Astrocyte (in vitro differentiated cells and primary cell): Measurements from ENCODE around the gene C9orf50. TPM values are rescaled to one million over a fixed set of nuclear protein-coding genes. Genes with fewer than 3 reads are reported as not detected.

Experiments
- DNase-seq: peaks from one replicate; pipeline ENCODE4 v3.0.0-alpha.2; 2010; ENCODE audit warnings: low read depth
- FAIRE-seq: peaks from 2 replicates; lab custom pipeline; 2011; peaks lifted over from hg19 to GRCh38; lab: Jason Lieb, UNC
- H2AFZ ChIP-seq: 2 replicates; pipeline ENCODE4 v1.6.0; 2012; ENCODE audit warnings: low read depth, low read length, inconsistent platforms
- H3K27ac ChIP-seq: 2 replicates; pipeline ENCODE4 v1.5.1; 2011; ENCODE audit warnings: low read depth, low read length, inconsistent platforms
- H3K27me3 ChIP-seq: 2 replicates; pipeline ENCODE4 v1.6.0; 2011; ENCODE audit warnings: low read length, inconsistent platforms; ENCODE audit not compliant: insufficient read depth
- H3K36me3 ChIP-seq: 2 replicates; pipeline ENCODE4 v1.5.1; 2011; ENCODE audit warnings: low read length, inconsistent platforms; ENCODE audit not compliant: insufficient read depth
- H3K4me1 ChIP-seq: 2 replicates; pipeline ENCODE4 v1.5.1; 2011; ENCODE audit warnings: low read length, inconsistent platforms; ENCODE audit not compliant: insufficient read depth
- H3K4me2 ChIP-seq: 2 replicates; pipeline ENCODE4 v1.6.0; 2012; ENCODE audit warnings: low read length, inconsistent platforms
- H3K4me3 ChIP-seq: 2 replicates; pipeline ENCODE4 v1.5.1; 2011; ENCODE audit warnings: low read depth, mild to moderate bottlenecking, low read length, inconsistent platforms; ENCODE audit not compliant: insufficient read depth
- H3K79me2 ChIP-seq: 2 replicates; pipeline ENCODE4 v1.6.0; 2012; ENCODE audit warnings: mild to moderate bottlenecking, low read length, inconsistent platforms; ENCODE audit not compliant: insufficient read depth
- H3K9ac ChIP-seq: 2 replicates; pipeline ENCODE4 v1.6.0; 2012; ENCODE audit warnings: mild to moderate bottlenecking, low read length, inconsistent platforms
- H3K9me3 ChIP-seq: 2 replicates; pipeline ENCODE4 v1.5.1; 2012; ENCODE audit warnings: low read depth, mild to moderate bottlenecking, low read length, inconsistent platforms; ENCODE audit not compliant: insufficient read depth
- H4K20me1 ChIP-seq: 2 replicates; pipeline ENCODE4 v1.6.0; 2012; ENCODE audit warnings: low read length, inconsistent platforms; ENCODE audit not compliant: insufficient read depth
- H3K27ac Mint-ChIP-seq: one replicate; pipeline ENCODE4 v1.8.0; 2021; ENCODE audit warnings: mild to moderate bottlenecking, mixed read lengths; ENCODE audit not compliant: unreplicated experiment
- H3K27me3 Mint-ChIP-seq: one replicate; pipeline ENCODE4 v1.8.0; 2021; ENCODE audit warnings: low read depth, mixed read lengths; ENCODE audit not compliant: unreplicated experiment
- H3K36me3 Mint-ChIP-seq: one replicate; pipeline ENCODE4 v1.8.0; 2021; ENCODE audit warnings: low read depth, mixed read lengths; ENCODE audit not compliant: unreplicated experiment
- H3K4me1 Mint-ChIP-seq: one replicate; pipeline ENCODE4 v1.8.0; 2021; ENCODE audit warnings: low read depth, mixed read lengths; ENCODE audit not compliant: unreplicated experiment
- H3K4me3 Mint-ChIP-seq: one replicate; pipeline ENCODE4 v1.8.0; 2021; ENCODE audit warnings: mild to moderate bottlenecking, moderate library complexity, mixed read lengths; ENCODE audit not compliant: unreplicated experiment
- H3K9me3 Mint-ChIP-seq: one replicate; pipeline ENCODE4 v1.8.0; 2021; ENCODE audit warnings: mild to moderate bottlenecking, mixed read lengths; ENCODE audit not compliant: unreplicated experiment
- CTCF ChIP-seq: IDR thresholded peaks from 2 replicates; pipeline ENCODE4 v1.5.1; 2011; ENCODE audit warnings: low read depth, mild to moderate bottlenecking, inconsistent platforms, low read length, moderate library complexity; ENCODE audit not compliant: insufficient read depth
- EZH2 ChIP-seq: IDR thresholded peaks from 2 replicates; pipeline ENCODE4 v1.6.1; 2012; ENCODE audit warnings: mild to moderate bottlenecking, low read length, inconsistent platforms; ENCODE audit not compliant: insufficient read depth
- total RNA-seq: library from RNA; stranded (reverse); gene quantifications from 2 replicates; pipeline ENCODE4 v1.2.1, GENCODE V29; 2021

C9orf50 gene
- total RNA-seq, 1 donor from 2014 or later = 0.41 TPM

DNA sequence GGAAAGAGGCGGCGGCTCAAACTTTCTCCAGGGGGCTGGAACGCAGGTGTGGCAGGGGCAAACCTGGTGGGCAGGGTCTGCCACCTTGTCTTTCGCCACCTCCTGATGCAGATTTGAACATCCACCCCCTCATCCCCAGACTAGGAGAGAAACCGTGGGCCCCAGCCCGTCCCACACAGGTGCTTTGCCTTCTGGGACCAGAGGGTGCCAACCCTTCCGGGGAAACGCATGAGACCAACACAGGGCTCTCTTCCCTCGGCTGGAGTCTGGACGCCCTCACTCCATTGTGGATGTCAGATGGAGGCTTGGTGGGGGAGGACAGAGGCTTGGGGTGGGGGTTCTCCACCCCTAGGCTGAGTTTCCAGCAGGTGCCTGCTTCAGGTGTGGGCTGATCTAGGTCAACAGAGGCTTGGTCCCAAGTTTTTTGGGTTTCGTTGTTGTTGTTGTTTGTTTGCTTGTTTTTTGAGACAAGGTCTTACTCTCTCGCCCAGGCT lies 9.5 kb downstream of the C9orf50 start:
- Histone ChIP-seq H2AFZ (peak overlapping the region; percentile 77), H3K9ac (peak overlapping the region; percentile 86), H3K4me3 (peak overlapping the region; percentile 59), H3K79me2 (no peaks in the 10 kb centered on the region), H3K9me3 (no peaks in the 10 kb centered on the region), H4K20me1 (no peaks in the 10 kb centered on the region), H3K4me1 (peaks cover 21% of the 10 kb centered on the region), H3K4me2 (peak overlapping the region; percentile 98), H3K27ac (no peak overlapping the region), H3K36me3 (no peaks in the 10 kb centered on the region), H3K27me3 (no peaks in the 10 kb centered on the region)
- Mint-ChIP-seq H3K4me3 (no peak overlapping the region), H3K36me3 (no peaks in the 10 kb centered on the region), H3K4me1 (peaks cover 12% of the 10 kb centered on the region), H3K27me3 (no peaks in the 10 kb centered on the region), H3K27ac (no peak overlapping the region), H3K9me3 (peaks cover 2% of the 10 kb centered on the region)
- DNase-seq (no peak), FAIRE-seq (no peak)
- TF ChIP-seq EZH2 = no peak
- TF ChIP-seq CTCF = no peak

GRCh38 chr9:129610473-129611306 lies 10.2 kb downstream of the C9orf50 start:
- Histone ChIP-seq H3K36me3 (no peaks in the 10 kb centered on the region), H3K9me3 (no peaks in the 10 kb centered on the region), H3K79me2 (no peaks in the 10 kb centered on the region), H3K4me2 (peak overlapping the region; percentile 98), H3K27ac (peak overlapping the region; percentile 64), H2AFZ (peak overlapping the region; percentile 77), H4K20me1 (no peaks in the 10 kb centered on the region), H3K4me1 (peaks cover 21% of the 10 kb centered on the region), H3K4me3 (peak overlapping the region; percentile 59), H3K9ac (peak overlapping the region; percentile 86), H3K27me3 (no peaks in the 10 kb centered on the region)
- Mint-ChIP-seq H3K9me3 (peaks cover 2% of the 10 kb centered on the region), H3K36me3 (no peaks in the 10 kb centered on the region), H3K4me3 (peak overlapping the region; percentile 83), H3K27ac (peak overlapping the region; percentile 86), H3K4me1 (peaks cover 12% of the 10 kb centered on the region), H3K27me3 (no peaks in the 10 kb centered on the region)
- peak; percentile 22 for DNase-seq
- FAIRE-seq = no peak
- no peak for TF ChIP-seq EZH2
- TF ChIP-seq CTCF = peak; percentile 62

- Histone ChIP-seq H3K79me2 (no peaks in the 10 kb centered on the region), H3K36me3 (no peaks in the 10 kb centered on the region), H3K4me3 (peak overlapping the region; percentile 59), H3K9ac (peak overlapping the region; percentile 86), H4K20me1 (no peaks in the 10 kb centered on the region), H3K9me3 (no peaks in the 10 kb centered on the region), H3K4me2 (peak overlapping the region; percentile 98), H3K27ac (peak overlapping the region; percentile 64), H3K4me1 (peaks cover 21% of the 10 kb centered on the region), H2AFZ (peak overlapping the region; percentile 77), H3K27me3 (no peaks in the 10 kb centered on the region)
- no peak for DNase-seq
- no peak for FAIRE-seq
- Mint-ChIP-seq H3K4me1 (peaks cover 12% of the 10 kb centered on the region), H3K27me3 (no peaks in the 10 kb centered on the region), H3K36me3 (no peaks in the 10 kb centered on the region), H3K9me3 (peaks cover 2% of the 10 kb centered on the region), H3K4me3 (no peak overlapping the region), H3K27ac (no peak overlapping the region)
- no peak for TF ChIP-seq EZH2
- TF ChIP-seq CTCF = no peak
Observed at GRCh38 chr9:129610213-129610472, 10.8 kb downstream of the C9orf50 start.
